ENCODE measurements around the gene F8.

- no peak for TF ChIP-seq CTCF (IDR thresholded peaks at IDR 0.05)
- no peak for TF ChIP-seq POLR2AphosphoS5 (IDR thresholded peaks at IDR 0.05)
Measured at GRCh38 chrX:154892296-154892695, 130.2 kb downstream of the F8 start.
